ENCODE measurements around the gene CPEB3.
"Not testable (repeated sequence)": the region's sequence is repeated elsewhere in the genome, so short reads cannot be mapped to it uniquely, and the experiment has no call there.

Gene CPEB3

GRCh38 chr10:92219559-92219958 lies 71.3 kb downstream of the CPEB3 start:
- no peak for TF ChIP-seq ZFX (IDR thresholded peaks at IDR 0.05; ENCODE audit: borderline replicate concordance)
- no peak for TF ChIP-seq CTCF (IDR thresholded peaks at IDR 0.05)
- no peak overlapping the region for H3K27ac ChIP-seq

- H3K27ac ChIP-seq: no peak overlapping the region
- TF ChIP-seq CTCF (IDR thresholded peaks at IDR 0.05): no peak
- no peak for TF ChIP-seq ZFX (IDR thresholded peaks at IDR 0.05; ENCODE audit: borderline replicate concordance)
Measured at GRCh38 chr10:92218569-92218968, 72.3 kb downstream of the CPEB3 start.

GRCh38 chr10:92216608-92217007 lies 74.3 kb downstream of the CPEB3 start:
- peak; percentile 19; the same call in 1 of the 2 replicates for TF ChIP-seq CTCF (IDR thresholded peaks at IDR 0.05)
- not testable (repeated sequence) for H3K27ac ChIP-seq

- H3K27ac ChIP-seq: not testable (repeated sequence)
Measured at GRCh38 chr10:92215222-92215621, 75.7 kb downstream of the CPEB3 start.

GRCh38 chr10:92213049-92213448 lies 77.8 kb downstream of the CPEB3 start:
- no peak overlapping the region for H3K27ac ChIP-seq
- TF ChIP-seq ZFX (IDR thresholded peaks at IDR 0.05; ENCODE audit: borderline replicate concordance): no peak
- no peak for TF ChIP-seq CTCF (IDR thresholded peaks at IDR 0.05)

GRCh38 chr10:92208736-92209135 lies 82.1 kb downstream of the CPEB3 start:
- no peak overlapping the region for H3K27ac ChIP-seq
- no peak for TF ChIP-seq CTCF (IDR thresholded peaks at IDR 0.05)
- no peak for TF ChIP-seq ZFX (IDR thresholded peaks at IDR 0.05; ENCODE audit: borderline replicate concordance)

- H3K27ac ChIP-seq: no peak overlapping the region
- TF ChIP-seq ZFX (IDR thresholded peaks at IDR 0.05; ENCODE audit: borderline replicate concordance): no peak
Measured at GRCh38 chr10:92208157-92208720, 82.6 kb downstream of the CPEB3 start.

- TF ChIP-seq CTCF (IDR thresholded peaks at IDR 0.05): no peak
- TF ChIP-seq ZFX (IDR thresholded peaks at IDR 0.05; ENCODE audit: borderline replicate concordance): no peak
- no peak overlapping the region for H3K27ac ChIP-seq
Measured at GRCh38 chr10:92207061-92207460, 83.8 kb downstream of the CPEB3 start.
